H1 (cell line): ENCODE results near the gene TIAL1.

Source experiments
- POLR2A ChIP-seq, 2 experiments: IDR thresholded peaks; 1 replicate in 1 of 2; 2 replicates in 1 of 2; pipeline ENCODE4 v1.6.1; 2011; ENCODE audit warnings: low read depth in 2 of 2, low read length in 2 of 2, mild to moderate bottlenecking in 2 of 2; ENCODE audit errors: control extremely low read depth in 1 of 2
- RFX5 ChIP-seq: IDR thresholded peaks from 2 replicates; pipeline ENCODE4 v1.6.1; 2011; ENCODE audit warnings: low read depth, low read length, improper control_type of control experiment, borderline replicate concordance
- SAP30 ChIP-seq: fragments of 300-600 bp; sonication (generic); IDR thresholded peaks from 2 replicates; pipeline ENCODE4 v1.7.1; 2012; ENCODE audit warnings: low read length, moderate library complexity, mild to moderate bottlenecking, inconsistent platforms; ENCODE audit not compliant: insufficient read depth, insufficient replicate concordance

GRCh38 chr10:119578355-119578754, 18.4 kb downstream of the TIAL1 start:
- TF ChIP-seq RFX5 (no peak), SAP30 (no peak), POLR2A (IDR thresholded peaks at IDR 0.05; ENCODE audit: control extremely low read depth in 1 of 2, low read depth in 2 of 2, low read length in 2 of 2) (no peak)
